ACC112 (cell line): ENCODE measurements around the gene MCF2.

Source experiments
- H2AFZ ChIP-seq: fragments of 200-600 bp; sonication (generic); one replicate; pipeline ENCODE4 v1.6.0; 2017; ENCODE audit warnings: antibody characterized with exemption, low read length; ENCODE audit not compliant: unreplicated experiment
- H3K27ac ChIP-seq: fragments of 200-600 bp; sonication (generic); 2 replicates; pipeline ENCODE4 v1.5.1; 2014; ENCODE audit warnings: low read depth, mild to moderate bottlenecking, antibody characterized with exemption, low read length, moderate library complexity
- H3K27me3 ChIP-seq: fragments of 200-600 bp; sonication (generic); 2 replicates; pipeline ENCODE4 v1.6.1; 2014; ENCODE audit warnings: mild to moderate bottlenecking, antibody characterized with exemption, low read length, moderate library complexity, mixed read lengths; ENCODE audit not compliant: insufficient read depth
- H3K36me3 ChIP-seq: fragments of 200-600 bp; sonication (generic); 2 replicates; pipeline ENCODE4 v1.6.1; 2016; ENCODE audit warnings: mild to moderate bottlenecking, antibody characterized with exemption, low read length, moderate library complexity, mixed read lengths; ENCODE audit not compliant: insufficient read depth
- H3K4me1 ChIP-seq: fragments of 200-600 bp; sonication (generic); one replicate; pipeline ENCODE4 v1.6.1; 2016; ENCODE audit warnings: low read length, mixed read lengths; ENCODE audit not compliant: insufficient read depth, unreplicated experiment, control insufficient read depth
- H3K4me3 ChIP-seq: fragments of 200-600 bp; sonication (generic); 2 replicates; pipeline ENCODE4 v1.5.1; 2014; ENCODE audit warnings: mild to moderate bottlenecking, low read depth, low read length
- H3K79me2 ChIP-seq: fragments of 200-600 bp; sonication (generic); one replicate; pipeline ENCODE4 v1.6.0; 2016; ENCODE audit warnings: low read length; ENCODE audit not compliant: control insufficient read depth, unreplicated experiment, insufficient read depth

MCF2 gene

GRCh38 chrX:139543920-139544319 is 164.0 kb downstream of the MCF2 start:
- Histone ChIP-seq H3K27me3 (no peaks in the 10 kb centered on the region), H3K27ac (no peak overlapping the region), H3K4me1 (no peaks in the 10 kb centered on the region), H3K79me2 (no peaks in the 10 kb centered on the region), H3K36me3 (no peaks in the 10 kb centered on the region), H2AFZ (no peak overlapping the region), H3K4me3 (no peak overlapping the region)

- Histone ChIP-seq H3K27me3 (no peaks in the 10 kb centered on the region), H3K4me3 (no peak overlapping the region), H3K36me3 (no peaks in the 10 kb centered on the region), H2AFZ (no peak overlapping the region), H3K79me2 (no peaks in the 10 kb centered on the region), H3K4me1 (no peaks in the 10 kb centered on the region), H3K27ac (no peak overlapping the region)
Observed at GRCh38 chrX:139542652-139543051, 165.3 kb downstream of the MCF2 start.

GRCh38 chrX:139538907-139539790 is 168.8 kb downstream of the MCF2 start:
- Histone ChIP-seq H3K4me3 (no peak overlapping the region), H3K79me2 (no peaks in the 10 kb centered on the region), H3K27ac (no peak overlapping the region), H3K36me3 (no peaks in the 10 kb centered on the region), H3K4me1 (no peaks in the 10 kb centered on the region), H3K27me3 (no peaks in the 10 kb centered on the region), H2AFZ (no peak overlapping the region)

GRCh38 chrX:139533444-139533843 is 174.5 kb downstream of the MCF2 start:
- no peaks in the 10 kb centered on the region for H3K36me3 ChIP-seq
- no peaks in the 10 kb centered on the region for H3K4me1 ChIP-seq
- H3K4me3 ChIP-seq = no peak overlapping the region
- H3K79me2 ChIP-seq = no peaks in the 10 kb centered on the region
- H3K27me3 ChIP-seq = no peaks in the 10 kb centered on the region
- no peak overlapping the region for H3K27ac ChIP-seq
- H2AFZ ChIP-seq = no peak overlapping the region

- no peak overlapping the region for H2AFZ ChIP-seq
- no peak overlapping the region for H3K4me3 ChIP-seq
- no peak overlapping the region for H3K27ac ChIP-seq
- H3K27me3 ChIP-seq = no peaks in the 10 kb centered on the region
- no peaks in the 10 kb centered on the region for H3K36me3 ChIP-seq
- no peaks in the 10 kb centered on the region for H3K4me1 ChIP-seq
- H3K79me2 ChIP-seq = no peaks in the 10 kb centered on the region
Observed at GRCh38 chrX:139532834-139533233, 175.1 kb downstream of the MCF2 start.
